Activated CD4-positive, alpha-beta T cell treated with anti-CD3 and anti-CD28 coated beads, Interleukin-2, amount 50 U/mL, for 24 hours (primary cell): ENCODE measurements around the gene ARHGEF28.

Experiments
- DNase-seq, 2 donors: peaks; one replicate each; pipeline ENCODE4 v3.0.0-alpha.2; 2020; ENCODE audit warnings: low read depth in 1 of 2, low spot score in 1 of 2

The ARHGEF28 gene

DNA sequence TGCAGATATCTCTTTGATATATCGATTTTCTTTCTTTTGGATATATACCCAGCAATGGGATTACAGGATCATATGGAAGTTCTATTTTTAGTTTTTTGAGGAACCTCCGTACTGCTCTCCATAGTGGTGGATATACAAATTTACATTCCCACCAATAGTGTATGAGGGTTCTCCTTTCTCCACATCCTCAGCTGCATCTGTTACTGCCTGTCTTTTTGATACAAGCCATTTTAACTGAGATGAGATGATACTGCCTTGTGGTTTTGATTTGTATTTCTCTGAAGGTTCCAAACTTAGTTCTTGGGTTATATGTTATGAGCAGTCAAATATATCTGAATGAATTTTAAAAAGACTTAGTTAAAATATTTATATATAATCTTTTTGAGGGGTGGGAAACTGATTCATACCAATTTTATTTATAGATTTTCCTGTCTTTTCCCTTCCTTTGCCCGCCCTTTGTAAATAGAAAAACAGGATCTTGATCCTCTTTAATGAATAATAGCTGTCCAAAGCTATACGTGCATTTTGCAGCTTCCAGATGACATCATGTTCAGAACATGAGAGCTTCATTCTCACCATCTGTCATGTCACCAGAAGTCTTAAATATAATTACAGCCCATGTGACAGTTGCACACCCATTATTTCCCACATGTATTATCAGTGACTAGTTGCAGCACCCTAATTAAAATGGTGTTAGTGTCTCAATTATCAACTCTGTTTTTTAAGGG is 6.2 kb upstream of the ARHGEF28 start:
- no peak for DNase-seq

- DNase-seq = no peak
Observed at GRCh38 chr5:73620334-73620687, 5.7 kb upstream of the ARHGEF28 start.

- DNase-seq = no peak
Observed at GRCh38 chr5:73623060-73623459, 2.9 kb upstream of the ARHGEF28 start.

GRCh38 chr5:73623901-73624404 is 2.0 kb upstream of the ARHGEF28 start:
- DNase-seq = no peak

GRCh38 chr5:73624888-73625287 is 1.1 kb upstream of the ARHGEF28 start:
- DNase-seq = no peak

DNA sequence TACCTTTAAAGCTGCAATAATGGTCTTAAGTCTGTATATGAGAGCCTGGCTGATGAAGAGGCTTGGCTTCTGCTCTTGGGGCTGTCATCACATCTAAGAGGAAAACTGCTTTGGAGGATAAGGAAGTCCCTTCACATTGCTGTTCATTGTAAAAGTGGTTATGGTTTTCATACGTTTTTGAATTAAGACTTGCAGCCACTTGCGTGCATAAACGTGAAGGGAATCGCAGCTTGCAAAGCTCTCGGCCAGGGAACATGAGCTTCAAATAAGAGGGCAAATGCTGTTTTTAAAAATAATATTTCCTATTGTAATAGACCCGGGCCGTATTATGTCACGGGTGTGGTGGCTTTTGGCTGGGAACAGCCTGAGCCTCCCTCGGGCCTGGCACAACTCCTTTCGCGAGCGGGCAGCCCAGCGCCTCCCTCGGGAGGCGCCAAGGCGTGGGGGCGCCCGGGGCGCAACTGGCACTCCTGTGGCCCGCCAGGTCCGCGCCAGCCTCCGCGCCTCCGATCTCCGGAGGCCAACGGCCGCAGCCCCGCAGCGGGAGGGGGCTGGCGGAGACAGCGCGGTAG is 538 bp upstream of the ARHGEF28 start:
- DNase-seq = no peak

DNA sequence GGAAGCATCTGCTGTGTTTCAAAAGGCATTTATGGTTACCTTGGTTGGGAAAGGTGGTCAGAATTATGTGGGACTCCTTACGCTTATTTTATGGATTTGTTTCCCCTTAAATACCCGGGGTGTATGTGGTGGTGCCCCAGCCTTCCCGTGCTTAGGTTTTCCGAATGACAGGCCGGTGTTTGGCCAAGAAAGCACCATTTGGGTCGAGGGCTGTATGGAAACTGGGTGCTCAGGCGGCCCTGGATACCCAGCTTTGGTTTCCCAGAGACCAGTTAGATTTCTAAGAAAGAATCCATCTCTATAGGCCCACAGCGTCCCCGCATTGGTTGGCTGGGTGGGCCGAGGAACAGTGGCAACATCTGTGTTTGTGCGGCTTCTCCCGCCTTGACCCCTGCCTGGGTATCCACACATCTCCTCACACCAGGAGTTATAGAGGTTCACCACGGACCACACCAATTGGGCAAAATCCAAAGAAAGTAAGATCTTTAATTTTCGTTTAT is 868 bp downstream of the ARHGEF28 start:
- no peak for DNase-seq

- DNase-seq = no peak
Observed at GRCh38 chr5:73629456-73629855, 3.5 kb downstream of the ARHGEF28 start.

- DNase-seq = no peak
Observed at GRCh38 chr5:73630765-73631164, 4.8 kb downstream of the ARHGEF28 start.

DNA sequence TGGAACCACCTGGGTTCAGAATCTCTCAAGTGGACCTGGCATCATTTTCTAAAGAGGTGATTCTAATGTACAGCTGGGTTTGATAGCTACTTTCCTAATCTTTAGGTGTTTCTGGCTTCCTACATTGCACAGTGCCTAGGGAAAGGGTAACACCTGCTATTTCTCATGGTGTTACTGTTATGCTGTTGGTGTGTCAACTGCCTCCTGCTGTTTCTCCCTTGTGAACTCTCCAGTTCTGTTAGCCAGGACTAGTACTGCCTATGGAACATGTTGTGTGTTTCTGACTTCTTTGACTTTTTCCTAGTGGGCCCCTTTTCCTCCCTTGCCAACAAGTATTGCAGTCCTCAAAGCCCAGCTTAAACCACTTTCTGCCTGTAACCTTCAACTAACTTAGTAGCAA is 5.5 kb downstream of the ARHGEF28 start:
- no peak for DNase-seq

- DNase-seq = no peak
Observed at GRCh38 chr5:73633060-73633459, 7.1 kb downstream of the ARHGEF28 start.

- DNase-seq = no peak
Observed at GRCh38 chr5:73636408-73636807, 10.4 kb downstream of the ARHGEF28 start.

DNA sequence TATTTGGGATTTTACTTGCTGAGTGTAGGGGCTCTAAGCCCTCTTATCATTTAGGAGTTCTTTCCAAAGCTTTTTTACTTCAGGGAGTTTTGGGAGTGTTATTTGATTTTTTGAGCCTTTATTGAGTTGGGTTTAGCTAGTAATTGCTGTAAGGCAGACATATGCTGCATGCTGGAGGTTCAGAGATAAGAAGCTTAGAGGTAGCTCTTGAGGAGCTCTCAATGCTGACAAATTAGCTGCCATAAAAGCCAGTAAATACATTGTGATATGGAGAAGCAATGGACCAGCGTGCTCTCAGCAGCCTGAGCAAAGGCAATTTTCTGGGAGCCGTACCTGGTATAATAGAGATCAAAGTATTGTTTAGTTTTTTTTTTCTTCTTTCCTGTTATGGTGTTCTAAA is 11.6 kb downstream of the ARHGEF28 start:
- DNase-seq = no peak

GRCh38 chr5:73638344-73639095 is 12.5 kb downstream of the ARHGEF28 start:
- DNase-seq = no peak

DNA sequence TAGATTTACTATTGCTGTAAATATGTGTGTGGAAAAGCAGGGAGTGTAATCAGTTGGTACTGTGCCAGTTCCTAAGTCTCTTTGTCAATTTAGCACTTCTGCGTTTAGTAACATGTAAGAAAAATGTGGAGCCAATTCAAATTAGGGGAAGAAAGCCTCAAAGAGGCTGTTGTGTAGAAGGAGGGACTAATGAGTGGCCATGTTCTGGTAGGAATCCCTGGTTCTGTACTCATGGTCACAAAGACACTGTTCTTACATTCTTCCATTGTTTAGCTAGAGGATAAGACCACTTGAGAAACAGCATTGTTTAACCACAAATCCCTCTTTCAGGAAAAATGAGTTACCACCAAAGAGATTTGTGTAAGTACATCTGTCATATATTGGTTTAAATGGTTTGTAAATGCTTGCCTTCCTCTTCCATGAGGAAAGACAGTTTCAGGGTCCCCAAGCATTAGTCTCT is 14.9 kb downstream of the ARHGEF28 start:
- no peak for DNase-seq

DNA sequence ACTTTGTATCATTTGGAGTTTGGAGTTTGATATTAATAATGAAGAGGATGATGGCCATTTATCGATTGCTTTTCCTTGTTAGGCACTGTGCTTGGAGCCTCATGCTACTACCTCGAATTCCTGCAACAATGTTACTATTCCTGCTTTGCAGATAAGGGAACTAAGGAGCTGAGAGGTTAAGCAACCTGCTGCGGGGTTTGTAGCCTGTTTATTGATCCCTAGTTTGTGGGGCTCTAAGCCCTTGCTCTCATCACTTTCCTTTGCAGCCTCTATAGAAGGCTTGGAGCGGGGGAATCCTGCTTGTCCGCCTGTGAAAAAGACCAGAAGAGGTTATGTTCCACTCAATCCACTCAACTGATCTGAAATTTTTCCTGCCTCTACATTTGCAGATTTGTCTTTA is 15.8 kb downstream of the ARHGEF28 start:
- DNase-seq = no peak

DNA sequence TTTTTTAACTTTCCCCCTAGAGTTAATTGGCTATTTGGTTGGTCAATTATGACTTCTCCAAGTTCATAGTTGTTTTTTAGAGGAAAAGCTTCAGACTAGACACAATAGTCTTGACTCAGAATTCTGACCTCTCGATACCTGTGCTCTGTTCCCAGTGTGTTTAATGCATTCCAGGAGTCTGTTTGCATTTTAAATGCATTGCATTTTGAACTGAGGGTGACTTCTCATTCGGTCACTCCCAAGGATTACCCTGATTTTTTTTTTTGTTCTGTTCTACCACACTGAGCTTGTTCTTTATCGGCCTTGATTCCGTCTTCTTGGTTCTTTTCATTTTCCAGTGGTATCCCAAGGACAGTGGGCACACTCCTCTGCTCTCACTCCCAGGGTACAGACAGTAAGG is 16.3 kb downstream of the ARHGEF28 start:
- DNase-seq = no peak

GRCh38 chr5:73644385-73644963 is 18.5 kb downstream of the ARHGEF28 start:
- no peak for DNase-seq

GRCh38 chr5:73647721-73648120 is 21.7 kb downstream of the ARHGEF28 start:
- DNase-seq = no peak

- DNase-seq = no peak
Observed at GRCh38 chr5:73648515-73648914, 22.5 kb downstream of the ARHGEF28 start.

- DNase-seq = no peak
Observed at GRCh38 chr5:73649926-73650325, 23.9 kb downstream of the ARHGEF28 start.

GRCh38 chr5:73652391-73652790 is 26.4 kb downstream of the ARHGEF28 start:
- no peak for DNase-seq
